GM19455 (cell line): ENCODE results near the gene NPEPL1.
"Not testable (repeated sequence)": the region's sequence is repeated elsewhere in the genome, so short reads cannot be mapped to it uniquely, and the experiment has no call there.

ENCODE experiments used
- ATAC-seq: cut with Tn5 transposase; IDR thresholded peaks from one replicate; pipeline ENCODE4 v1.9.1; 2021; ENCODE audit not compliant: unreplicated experiment

NPEPL1 gene, protein sequence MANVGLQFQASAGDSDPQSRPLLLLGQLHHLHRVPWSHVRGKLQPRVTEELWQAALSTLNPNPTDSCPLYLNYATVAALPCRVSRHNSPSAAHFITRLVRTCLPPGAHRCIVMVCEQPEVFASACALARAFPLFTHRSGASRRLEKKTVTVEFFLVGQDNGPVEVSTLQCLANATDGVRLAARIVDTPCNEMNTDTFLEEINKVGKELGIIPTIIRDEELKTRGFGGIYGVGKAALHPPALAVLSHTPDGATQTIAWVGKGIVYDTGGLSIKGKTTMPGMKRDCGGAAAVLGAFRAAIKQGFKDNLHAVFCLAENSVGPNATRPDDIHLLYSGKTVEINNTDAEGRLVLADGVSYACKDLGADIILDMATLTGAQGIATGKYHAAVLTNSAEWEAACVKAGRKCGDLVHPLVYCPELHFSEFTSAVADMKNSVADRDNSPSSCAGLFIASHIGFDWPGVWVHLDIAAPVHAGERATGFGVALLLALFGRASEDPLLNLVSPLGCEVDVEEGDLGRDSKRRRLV

DNA sequence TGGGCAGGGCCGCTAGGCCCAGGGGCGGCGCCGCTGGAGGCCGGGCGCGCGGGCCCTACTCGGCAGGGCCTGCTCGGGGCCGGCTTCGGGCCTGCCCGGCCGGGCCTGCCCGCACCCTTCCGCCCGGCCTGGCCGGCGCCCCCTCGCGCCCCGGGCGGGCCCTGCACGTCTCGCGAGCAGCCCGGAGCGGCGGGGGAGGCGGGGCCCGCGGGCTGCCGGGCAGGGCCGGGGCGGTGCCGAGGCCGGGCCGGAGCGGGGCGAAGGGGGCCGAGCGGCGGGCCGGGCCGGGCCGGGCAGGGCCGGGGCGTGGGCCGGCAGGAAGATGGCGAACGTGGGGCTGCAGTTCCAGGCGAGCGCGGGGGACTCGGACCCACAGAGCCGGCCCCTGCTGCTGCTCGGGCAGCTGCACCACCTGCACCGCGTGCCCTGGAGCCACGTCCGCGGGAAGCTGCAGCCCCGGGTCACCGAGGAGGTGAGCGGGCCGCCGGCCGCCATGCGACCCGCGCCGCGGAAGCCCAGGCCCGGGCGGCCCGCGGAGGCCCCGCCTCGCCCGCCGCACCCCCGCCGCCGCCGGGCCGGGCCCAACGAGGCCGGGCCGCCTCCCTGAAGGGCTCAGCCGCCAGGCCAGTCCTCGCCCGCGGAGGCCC lies at the start of gene NPEPL1:
Gene NPEPL1, plus strand, starts transcription at position 222 of the 647 bp plus-strand sequence. Its CDS starts 101 bp downstream, at position 323.
- peak; percentile 85 for ATAC-seq

DNA sequence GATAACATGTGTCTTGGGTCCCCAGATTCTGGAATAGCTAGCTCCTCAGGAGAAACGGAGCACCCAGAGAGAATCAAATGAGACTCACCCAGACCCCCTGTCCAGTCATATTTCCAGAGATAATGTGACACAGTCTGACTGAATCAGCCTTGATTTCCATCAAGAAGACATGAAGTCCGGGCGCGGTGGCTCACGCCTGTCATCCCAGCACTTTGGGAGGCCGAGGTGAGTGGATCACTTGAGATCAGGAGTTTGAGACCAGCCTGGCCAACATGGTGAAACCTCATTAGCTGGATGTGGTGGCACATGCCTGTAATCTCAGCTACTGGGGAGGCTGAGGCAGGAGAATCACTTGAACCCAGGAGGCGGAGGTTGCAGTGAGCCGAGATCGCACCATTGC lies 49.7 kb upstream of the NPEPL1 start:
- not testable (repeated sequence) for ATAC-seq

DNA sequence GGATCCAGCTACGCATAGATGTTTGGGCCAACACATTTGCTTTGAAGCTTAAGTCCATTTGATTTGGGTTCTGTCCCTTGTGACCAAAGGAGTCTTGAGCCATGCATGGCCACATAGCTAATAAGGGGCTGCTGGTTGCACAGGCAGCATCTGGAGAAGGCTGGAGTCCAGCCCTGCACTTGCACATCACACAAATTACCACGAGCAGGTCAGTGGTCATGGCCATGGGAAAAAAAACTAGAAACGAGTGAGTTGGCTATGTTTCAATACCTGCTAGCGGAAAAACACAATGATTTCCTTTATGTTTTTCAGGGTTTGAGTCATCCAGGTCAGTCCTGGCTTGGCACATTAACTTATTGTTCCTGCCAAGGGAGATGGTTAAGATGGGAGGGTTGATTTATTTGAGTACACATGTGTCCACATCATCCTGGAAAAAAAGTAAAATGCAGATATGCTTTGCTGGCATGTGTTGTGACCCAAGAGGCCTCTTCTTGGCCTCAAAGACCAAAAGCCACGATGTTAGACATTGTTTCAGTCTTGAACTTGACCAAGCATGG lies 47.1 kb upstream of the NPEPL1 start:
- no peak for ATAC-seq

DNA sequence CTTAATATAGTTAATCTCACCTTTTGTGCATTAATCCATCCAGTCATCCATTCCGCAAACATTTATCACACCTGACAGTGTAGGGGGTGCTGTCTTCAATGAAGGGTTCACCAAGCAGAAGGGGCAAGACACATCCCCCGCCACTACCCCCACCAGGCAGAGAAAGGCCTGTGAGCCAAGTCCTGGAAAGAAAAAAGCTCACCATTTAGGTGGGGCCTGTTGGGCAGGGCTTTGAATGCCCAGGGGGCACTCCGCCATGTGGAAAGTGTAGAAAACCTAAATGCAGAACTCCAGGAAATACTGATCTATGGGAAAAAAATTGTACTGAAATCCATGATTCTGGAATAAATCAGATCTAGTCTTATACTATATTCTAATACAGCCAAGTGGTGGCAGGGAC lies 46.3 kb upstream of the NPEPL1 start:
- ATAC-seq: no peak

DNA sequence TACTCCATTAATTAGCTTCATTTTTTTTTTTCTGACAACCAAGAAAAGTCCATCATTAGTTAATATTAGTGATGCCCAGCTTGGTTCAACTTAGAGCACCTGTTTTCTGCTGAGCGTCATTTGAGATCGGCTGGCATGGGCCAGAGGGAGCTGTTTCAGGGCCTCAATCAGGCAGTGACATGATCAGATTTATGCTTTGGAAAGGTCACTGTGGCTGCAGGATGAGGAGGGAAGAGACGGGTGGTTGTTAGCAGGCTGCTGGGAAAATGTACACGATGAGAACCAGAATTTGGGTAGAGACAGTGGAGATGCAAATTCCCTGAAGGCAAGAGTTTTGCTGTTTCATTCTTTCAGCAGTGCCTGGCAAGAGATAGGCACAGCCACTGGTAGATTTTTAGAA lies 45.9 kb upstream of the NPEPL1 start:
- no peak for ATAC-seq

DNA sequence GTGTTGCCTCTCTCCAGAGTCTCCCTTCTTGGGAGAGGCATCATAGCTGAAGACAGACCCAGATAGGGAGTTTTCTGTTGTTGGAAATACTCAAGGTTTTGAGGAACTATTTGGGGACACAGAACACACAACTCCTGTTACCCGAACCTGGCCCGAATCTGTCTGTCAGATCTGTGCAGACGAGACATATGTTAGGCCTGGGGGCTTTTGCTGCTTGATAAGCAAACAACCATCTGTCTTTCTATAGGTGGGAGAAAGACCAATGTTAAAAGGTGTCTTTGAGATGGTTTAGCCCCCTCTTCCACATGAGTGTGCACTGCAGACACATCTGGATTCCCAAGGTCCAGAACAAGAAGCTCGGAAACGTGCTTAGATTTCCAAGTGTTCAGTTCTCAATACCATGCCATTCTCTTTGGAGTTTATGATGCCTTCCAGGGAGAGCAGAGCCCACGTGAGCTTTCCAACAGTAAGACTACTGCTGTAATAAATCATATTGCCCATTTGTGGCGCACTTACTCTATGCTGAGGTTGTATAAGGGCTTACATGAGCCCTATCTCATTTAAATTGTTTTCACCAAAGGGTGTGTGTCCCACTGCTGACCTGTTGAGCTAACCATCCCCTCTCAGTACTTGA lies 45.3 kb upstream of the NPEPL1 start:
- ATAC-seq: no peak

DNA sequence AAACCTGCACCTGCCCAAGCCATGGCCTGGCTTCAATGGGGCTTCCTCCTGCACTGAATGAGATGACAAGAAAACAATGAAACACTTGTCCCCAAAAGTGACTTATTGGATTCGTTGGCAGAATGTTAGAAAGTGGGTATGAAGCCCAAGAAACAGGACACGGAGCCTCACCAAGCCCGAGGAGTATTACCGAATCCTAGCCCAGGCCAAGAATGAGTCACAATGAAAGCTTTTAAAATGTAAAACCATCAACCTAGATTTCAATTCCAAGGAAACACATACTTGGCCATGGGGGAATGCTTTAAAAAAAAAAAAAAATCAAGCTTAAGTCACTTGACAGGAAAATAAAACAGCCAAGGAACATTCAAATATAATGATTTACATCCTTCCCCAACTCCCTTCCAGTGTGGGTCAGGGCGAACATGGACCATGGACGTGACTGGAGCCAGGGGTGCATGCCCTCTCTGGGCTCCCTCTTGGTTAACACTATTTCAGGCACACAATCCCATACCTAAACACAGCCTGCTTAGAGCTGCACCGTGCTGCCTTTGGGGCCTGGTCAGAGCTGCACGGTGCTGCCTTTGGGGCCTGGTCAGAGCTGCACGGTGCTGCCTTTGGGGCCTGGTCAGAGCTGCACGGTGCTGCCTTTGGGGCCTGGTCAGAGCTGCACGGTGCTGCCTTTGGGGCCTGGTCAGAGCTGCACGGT lies 44.7 kb upstream of the NPEPL1 start:
- ATAC-seq: no peak

DNA sequence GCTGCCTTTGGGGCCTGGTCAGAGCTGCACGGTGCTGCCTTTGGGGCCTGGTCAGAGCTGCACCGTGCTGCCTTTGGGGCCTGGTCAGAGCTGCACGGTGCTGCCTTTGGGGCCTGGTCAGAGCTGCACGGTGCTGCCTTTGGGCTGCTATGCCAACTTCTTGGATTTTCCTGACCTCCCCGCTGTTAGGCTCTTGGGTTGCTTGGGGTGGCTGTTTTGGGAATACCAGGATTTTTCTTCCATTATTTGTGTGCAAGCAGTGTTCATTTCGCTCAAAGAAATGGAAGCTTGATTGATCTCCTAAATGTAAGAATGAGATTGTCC lies 44.1 kb upstream of the NPEPL1 start:
- ATAC-seq: not testable (repeated sequence)

DNA sequence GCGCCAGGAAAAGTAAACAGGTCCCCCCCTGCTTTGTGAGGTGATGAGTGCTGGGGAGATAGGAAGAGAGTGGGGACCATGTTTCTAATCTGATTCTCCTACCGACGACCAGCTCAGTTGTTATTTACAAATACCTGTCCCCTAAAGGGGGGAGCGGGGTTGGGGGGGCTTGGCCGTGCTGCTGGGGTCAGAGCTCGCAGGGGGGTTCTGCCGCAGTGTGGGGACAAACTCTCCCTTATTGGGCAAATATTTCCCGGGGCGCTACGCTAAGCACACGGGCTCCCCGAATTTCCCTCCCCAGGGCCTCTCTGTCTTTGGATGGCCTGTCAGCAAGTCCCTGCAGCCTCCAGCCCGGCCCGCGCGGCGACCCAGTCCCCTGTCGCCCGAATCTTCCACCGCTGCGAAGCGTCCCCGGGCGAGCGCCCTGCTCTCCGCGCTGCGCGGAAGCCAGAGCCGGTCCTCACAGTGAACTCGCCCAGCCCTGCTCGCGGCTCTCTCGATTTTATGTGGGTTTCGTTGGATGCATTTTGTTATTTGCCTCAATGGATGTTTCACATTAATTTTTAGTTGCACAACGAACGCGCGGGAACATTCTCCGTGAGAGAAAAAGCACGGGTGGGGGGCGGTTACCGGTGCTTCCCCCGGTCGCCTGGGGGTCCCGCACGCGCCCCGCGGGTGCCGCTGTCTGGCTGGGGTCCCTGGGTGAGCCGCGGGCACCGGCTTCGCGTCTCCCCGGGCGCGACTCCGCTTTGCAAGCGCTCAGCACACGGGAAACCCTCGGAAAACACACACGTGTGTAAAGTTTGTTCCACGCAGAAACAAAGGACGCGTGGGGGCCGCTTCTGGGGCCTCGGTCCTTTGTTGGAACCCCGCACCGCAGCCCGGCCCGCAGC lies 43.1 kb upstream of the NPEPL1 start:
- no peak for ATAC-seq

DNA sequence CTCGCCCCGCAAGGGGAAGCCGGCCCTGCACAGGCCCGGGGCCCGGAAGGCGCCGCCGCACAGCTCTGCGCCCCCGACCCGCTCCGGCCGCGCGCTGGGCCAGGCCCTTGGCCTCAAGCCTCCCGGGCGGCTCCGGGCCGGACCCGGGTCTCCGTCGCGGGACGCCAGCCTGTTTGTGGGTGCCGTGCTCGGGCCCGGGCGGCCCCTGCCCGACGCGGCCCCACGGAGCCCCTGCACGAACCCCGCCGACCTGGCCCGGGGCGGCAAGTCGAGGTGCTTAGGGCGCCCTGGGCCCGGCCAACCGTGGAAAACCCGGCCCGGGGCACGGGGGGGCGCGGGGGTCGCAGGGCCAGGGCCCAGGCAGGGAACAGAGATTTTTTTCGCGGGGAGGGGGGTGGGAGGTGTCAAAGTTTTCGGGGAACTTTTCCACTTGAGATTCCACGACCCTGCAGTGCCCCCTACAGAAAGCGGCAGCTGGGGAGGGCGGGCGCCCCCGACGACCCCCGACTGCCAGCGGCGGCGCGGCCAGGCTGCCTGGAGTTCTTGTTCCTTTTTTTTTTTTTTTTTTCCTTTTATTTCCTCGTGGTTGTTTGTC lies 42.3 kb upstream of the NPEPL1 start:
- ATAC-seq: peak; percentile 11

DNA sequence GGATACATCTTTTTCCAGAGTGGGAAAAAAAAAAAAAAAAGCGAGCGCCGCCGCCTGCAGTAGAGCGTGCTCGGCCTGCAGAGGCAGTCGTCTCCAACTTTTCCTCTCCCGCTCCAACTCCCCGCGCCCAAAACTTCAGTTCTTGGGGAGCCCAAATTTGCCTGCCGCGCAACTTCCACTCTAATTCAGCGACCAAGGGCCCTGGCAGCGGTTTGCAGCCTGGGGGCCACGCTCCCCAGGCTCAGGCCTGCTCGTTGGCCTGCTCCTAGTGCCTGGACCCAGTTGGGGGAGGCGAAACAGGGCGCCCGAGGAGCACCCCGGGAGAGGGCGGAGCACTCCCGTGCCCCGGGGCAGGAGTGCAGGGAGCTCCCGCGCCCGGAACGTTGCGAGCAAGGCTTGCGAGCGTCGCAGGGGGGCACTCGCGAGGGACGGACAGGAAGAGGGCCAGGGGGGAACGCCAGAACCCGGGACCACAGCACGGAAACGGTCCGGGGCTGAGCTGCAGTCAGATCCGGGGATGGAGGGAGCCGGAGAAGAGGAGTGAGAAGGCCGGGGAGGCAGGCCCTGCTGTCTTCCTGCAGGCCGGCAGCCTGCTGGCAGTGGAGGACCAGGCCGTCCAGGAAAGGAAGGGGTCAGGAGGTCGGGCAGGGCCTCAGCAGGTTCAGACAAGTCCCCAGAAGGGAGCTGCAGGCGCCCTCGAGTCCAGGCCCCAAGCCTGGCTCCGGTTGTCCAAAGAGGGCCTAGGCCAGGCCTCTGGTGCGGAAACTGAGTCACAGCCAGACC lies 41.6 kb upstream of the NPEPL1 start, which contains the start of gene STX16:
Gene STX16, plus strand, starts transcription at position 508 of the 783 bp plus-strand sequence. CDS start 724 bp downstream, outside the sequence.
- peak; percentile 71 for ATAC-seq

DNA sequence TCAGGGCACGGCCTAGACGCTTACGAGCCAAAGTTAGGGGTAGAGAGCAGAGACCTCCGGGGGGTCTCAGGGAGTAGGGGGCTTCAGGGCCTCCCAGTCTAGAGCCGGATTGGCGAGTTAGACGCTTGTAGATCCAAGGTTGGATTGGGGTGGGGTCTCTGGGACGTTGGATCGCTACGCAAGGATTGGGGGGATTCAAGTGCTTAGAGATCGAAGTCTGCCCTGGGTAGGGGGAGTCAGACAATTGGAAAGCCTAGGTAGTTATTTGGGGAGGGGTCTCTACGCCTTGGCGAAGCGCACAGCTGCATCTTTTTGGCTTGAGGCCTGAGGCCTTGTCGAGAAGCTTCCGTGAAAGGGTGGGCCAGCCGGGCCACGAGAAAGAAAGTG lies 41.0 kb upstream of the NPEPL1 start:
- no peak for ATAC-seq

DNA sequence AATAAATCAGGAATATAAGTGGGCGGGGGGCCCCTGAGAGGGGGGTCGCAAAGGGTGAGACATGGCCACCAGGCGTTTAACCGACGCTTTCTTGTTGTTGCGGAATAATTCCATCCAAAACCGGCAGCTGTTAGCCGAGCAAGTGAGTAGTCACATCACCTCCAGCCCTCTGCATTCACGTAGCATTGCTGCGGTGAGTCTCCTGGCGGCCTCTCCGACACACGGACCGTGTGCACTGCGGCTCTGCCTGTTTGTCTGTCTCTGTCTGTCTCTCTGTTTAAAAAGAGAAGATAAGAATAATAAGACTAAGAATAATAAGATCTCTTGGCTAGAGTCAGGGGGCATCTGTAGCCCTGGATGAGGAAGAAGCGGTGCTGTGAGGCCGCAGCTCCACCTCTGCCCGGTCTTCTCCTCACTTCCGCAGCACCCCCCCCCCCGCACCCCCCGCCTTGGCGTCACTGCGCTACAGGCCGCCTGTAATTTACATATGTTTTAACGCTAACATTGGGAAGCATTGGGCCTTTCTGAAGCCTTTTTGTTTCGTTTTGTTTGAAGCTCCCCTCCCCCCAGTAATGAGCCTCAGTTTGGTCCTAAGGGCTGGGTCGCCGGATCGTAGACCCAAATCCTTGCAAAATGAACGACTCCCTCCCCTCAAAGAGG lies 40.5 kb upstream of the NPEPL1 start:
- peak; percentile 44 for ATAC-seq

DNA sequence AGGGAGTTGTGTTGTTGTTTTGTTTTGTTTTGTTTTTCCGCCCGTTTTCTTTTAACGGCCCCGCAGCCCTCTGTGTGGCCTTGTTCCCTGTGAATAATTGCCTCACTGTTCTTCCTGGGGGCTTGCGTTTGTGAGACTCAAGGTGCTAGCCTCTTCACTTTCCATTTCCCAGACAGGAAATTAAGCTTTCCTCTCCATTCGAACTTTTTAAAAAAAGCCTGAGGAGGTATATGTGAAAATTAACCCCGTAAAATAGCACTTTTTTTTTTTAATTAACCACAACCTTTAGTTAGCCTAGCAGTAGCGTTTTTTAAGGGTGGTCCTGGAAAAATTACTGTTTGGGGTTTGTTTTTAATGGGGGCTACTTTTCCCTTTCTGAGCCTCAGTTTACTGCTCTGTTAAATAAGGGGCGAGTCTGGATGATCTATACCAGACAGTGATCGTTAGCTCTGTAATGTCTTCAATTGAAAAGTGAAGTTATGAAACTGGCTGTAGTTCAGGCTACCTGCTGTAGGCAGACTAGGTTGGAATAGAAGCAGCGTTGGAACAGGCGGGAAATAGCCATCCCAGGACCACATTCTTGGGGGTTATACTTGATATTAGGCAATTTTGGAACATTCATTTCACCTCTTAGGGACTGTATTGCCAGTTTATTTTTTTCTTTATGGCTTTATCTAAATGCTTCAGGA lies 39.9 kb upstream of the NPEPL1 start:
- ATAC-seq: no peak

DNA sequence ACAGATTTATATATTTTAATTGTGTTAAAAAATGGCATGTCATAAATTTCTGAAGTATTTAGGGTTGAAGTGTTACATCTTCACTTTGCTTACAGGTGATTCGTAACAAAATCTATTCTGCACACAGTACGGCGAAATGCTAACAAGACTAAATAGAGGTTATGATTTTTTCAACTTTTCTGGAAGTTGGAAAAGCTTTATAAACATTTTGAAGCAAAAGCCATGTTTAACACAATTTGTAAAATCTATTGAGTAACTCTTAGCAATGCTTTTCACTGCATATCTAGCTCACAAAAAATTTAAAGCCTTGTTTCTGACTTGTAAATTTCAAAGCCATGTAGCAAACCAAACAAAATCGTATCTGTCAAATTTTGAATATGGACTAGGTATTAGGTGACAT lies 38.3 kb upstream of the NPEPL1 start:
- no peak for ATAC-seq

DNA sequence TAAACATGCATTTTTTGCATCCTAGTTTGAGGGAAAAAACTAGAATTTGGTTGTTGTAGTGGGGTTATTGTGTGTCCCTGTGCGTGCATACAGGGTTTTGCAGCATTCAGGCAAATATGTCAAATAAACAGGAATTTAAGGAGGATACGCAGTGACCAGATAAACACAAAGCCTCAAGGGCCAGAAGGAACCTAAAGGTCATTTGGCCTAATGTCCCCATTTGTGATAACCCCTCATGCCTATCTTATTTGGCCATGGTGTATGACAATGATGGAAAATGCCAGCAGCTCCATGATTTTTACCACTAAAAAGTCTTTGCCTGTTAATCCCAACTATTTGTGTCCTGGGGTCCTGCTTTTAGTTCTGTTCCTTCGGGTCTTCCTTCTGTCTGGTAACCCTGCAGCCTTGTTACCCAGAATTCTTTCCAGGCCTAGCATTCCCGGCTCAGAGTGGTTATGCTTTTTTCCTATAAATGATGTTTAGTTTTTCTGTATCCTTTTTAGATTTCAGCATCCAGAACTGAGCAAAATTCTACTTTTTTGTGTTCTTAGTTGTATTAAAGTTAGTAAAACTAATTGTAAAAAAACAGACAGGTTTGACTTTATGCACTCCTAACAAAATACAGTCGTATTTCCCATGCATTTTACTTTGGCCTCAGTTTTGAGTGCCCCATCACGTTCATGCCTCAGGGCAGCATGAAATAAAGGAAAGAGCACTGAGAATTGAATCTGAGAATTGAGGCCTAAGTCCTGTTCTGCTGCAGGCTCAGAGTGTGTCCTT lies 37.1 kb upstream of the NPEPL1 start:
- ATAC-seq: no peak

DNA sequence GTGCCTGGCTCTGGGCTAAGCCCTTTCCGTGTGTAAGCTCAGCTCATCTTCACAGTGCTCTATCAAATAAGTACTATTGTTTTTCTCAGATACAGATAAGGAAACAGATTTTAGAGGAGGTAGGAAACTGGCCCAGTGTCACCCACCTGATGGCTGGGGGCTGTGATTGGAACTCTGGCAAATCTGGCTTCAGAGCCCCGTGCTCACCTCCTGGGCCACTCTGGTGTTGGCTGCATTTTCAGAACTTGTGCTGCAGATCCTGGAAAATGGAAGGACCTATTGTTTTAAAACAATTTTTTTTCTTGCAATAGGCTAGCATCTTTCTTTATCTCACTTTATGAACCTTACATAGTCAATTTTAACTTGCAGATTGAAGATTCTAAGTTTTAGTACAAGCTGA lies 35.8 kb upstream of the NPEPL1 start:
- ATAC-seq: no peak
